Osteoblast (primary cell): Measurements from ENCODE around the gene NAV2. TPM values are rescaled to one million over a fixed set of nuclear protein-coding genes. Genes with fewer than 3 reads are reported as not detected.

Experiments
- DNase-seq: peaks from one replicate; pipeline ENCODE4 v3.0.0; 2011; ENCODE audit warnings: low spot score, mixed read lengths; ENCODE audit not compliant: insufficient read length; ENCODE audit errors: missing footprints
- H2AFZ ChIP-seq: 2 replicates; pipeline ENCODE4 v1.6.0; 2011; ENCODE audit warnings: mild to moderate bottlenecking, low read length
- H3K27ac ChIP-seq: 2 replicates; pipeline ENCODE4 v1.5.1; 2011; ENCODE audit warnings: mild to moderate bottlenecking, low read depth, low read length, moderate library complexity
- H3K27me3 ChIP-seq: 2 replicates; pipeline ENCODE4 v1.6.0; 2012; ENCODE audit warnings: mild to moderate bottlenecking, control low read depth, inconsistent platforms, low read length, moderate library complexity; ENCODE audit not compliant: insufficient read depth
- H3K36me3 ChIP-seq: 2 replicates; pipeline ENCODE4 v1.5.1; 2011; ENCODE audit warnings: mild to moderate bottlenecking, low read length, control low read depth, moderate library complexity; ENCODE audit not compliant: insufficient read depth
- H3K4me1 ChIP-seq: 2 replicates; pipeline ENCODE4 v1.5.1; 2011; ENCODE audit warnings: mild to moderate bottlenecking, low read length, control low read depth, moderate library complexity; ENCODE audit not compliant: insufficient read depth
- H3K4me2 ChIP-seq: 2 replicates; pipeline ENCODE4 v1.6.0; 2011; ENCODE audit warnings: mild to moderate bottlenecking, low read length; ENCODE audit not compliant: insufficient read depth
- H3K4me3 ChIP-seq: fragments of 200-600 bp; sonication (generic); 3 replicates; pipeline ENCODE4 v1.5.1; 2012; ENCODE audit warnings: mild to moderate bottlenecking, low read length, inconsistent platforms; ENCODE audit not compliant: insufficient read depth
- H3K79me2 ChIP-seq: 2 replicates; pipeline ENCODE4 v1.6.0; 2012; ENCODE audit warnings: mild to moderate bottlenecking, low read length, control low read depth, inconsistent platforms; ENCODE audit not compliant: insufficient read depth
- H3K9me3 ChIP-seq: 2 replicates; pipeline ENCODE4 v1.5.1; 2011; ENCODE audit warnings: low read depth, low read length, control low read depth
- H4K20me1 ChIP-seq: 2 replicates; pipeline ENCODE4 v1.6.0; 2012; ENCODE audit warnings: mild to moderate bottlenecking, low read length, control low read depth; ENCODE audit not compliant: insufficient read depth
- total RNA-seq: library from RNA; depleted of rRNA; stranded (reverse); fragments of >200 nt; gene quantifications from 2 replicates; pipeline ENCODE4 v1.2.3, GENCODE V29; 2012
- TF ChIP-seq, protein P1 (sequence below): IDR thresholded peaks from 2 replicates; pipeline ENCODE4 v1.5.1; 2011; ENCODE audit warnings: mild to moderate bottlenecking, low read depth, low read length, moderate library complexity; ENCODE audit errors: extremely low read depth

The NAV2 gene
- total RNA-seq, 1 donor = 8.7 TPM

DNA sequence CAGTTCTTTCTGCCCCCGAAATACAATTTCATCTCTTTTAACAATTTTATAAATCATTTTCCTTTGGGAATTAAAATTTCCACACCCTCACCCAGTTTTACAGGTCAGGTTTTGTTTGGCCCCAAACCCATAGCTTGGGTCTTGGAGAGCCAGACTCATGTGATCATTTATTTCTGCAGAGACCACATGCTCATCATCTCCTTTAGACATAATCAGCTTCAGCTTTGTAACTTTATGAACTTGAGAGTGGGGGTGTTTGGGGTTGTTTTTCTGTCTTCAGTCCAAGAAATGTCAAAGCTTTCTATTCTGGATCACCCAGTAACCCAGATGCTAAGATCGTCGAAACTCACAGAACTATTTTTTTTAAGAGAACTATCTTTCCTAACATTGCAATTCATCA lies 376.7 kb downstream of the NAV2 start:
- peaks cover 30% of the 10 kb centered on the region for H3K4me1 ChIP-seq
- H3K36me3 ChIP-seq = peaks cover 33% of the 10 kb centered on the region
- H3K27me3 ChIP-seq = no peaks in the 10 kb centered on the region
- H3K4me3 ChIP-seq = no peak overlapping the region
- H3K4me2 ChIP-seq = no peak overlapping the region
- no peak overlapping the region for H2AFZ ChIP-seq
- no peaks in the 10 kb centered on the region for H3K9me3 ChIP-seq
- TF ChIP-seq, protein P1, sequence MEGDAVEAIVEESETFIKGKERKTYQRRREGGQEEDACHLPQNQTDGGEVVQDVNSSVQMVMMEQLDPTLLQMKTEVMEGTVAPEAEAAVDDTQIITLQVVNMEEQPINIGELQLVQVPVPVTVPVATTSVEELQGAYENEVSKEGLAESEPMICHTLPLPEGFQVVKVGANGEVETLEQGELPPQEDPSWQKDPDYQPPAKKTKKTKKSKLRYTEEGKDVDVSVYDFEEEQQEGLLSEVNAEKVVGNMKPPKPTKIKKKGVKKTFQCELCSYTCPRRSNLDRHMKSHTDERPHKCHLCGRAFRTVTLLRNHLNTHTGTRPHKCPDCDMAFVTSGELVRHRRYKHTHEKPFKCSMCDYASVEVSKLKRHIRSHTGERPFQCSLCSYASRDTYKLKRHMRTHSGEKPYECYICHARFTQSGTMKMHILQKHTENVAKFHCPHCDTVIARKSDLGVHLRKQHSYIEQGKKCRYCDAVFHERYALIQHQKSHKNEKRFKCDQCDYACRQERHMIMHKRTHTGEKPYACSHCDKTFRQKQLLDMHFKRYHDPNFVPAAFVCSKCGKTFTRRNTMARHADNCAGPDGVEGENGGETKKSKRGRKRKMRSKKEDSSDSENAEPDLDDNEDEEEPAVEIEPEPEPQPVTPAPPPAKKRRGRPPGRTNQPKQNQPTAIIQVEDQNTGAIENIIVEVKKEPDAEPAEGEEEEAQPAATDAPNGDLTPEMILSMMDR = no peak
- no peaks in the 10 kb centered on the region for H3K79me2 ChIP-seq
- no peaks in the 10 kb centered on the region for H4K20me1 ChIP-seq
- no peak for DNase-seq
- no peak overlapping the region for H3K27ac ChIP-seq

GRCh38 chr11:20089796-20090653 lies 377.4 kb downstream of the NAV2 start:
- Histone ChIP-seq H3K4me1 (peaks cover 30% of the 10 kb centered on the region), H3K9me3 (no peaks in the 10 kb centered on the region), H3K4me2 (no peak overlapping the region), H3K36me3 (peaks cover 38% of the 10 kb centered on the region), H4K20me1 (no peaks in the 10 kb centered on the region), H2AFZ (no peak overlapping the region), H3K27me3 (no peaks in the 10 kb centered on the region), H3K27ac (no peak overlapping the region), H3K4me3 (no peak overlapping the region), H3K79me2 (no peaks in the 10 kb centered on the region)
- TF ChIP-seq, protein P1 = no peak
- no peak for DNase-seq

- Histone ChIP-seq H3K4me3 (no peak overlapping the region), H3K79me2 (no peaks in the 10 kb centered on the region), H3K36me3 (peaks cover 41% of the 10 kb centered on the region), H3K27me3 (no peaks in the 10 kb centered on the region), H4K20me1 (no peaks in the 10 kb centered on the region), H2AFZ (no peak overlapping the region), H3K27ac (no peak overlapping the region), H3K4me1 (peaks cover 30% of the 10 kb centered on the region), H3K4me2 (no peak overlapping the region), H3K9me3 (no peaks in the 10 kb centered on the region)
- TF ChIP-seq, protein P1 = no peak
- no peak for DNase-seq
Measured at GRCh38 chr11:20090654-20091374, 378.2 kb downstream of the NAV2 start.

GRCh38 chr11:20093775-20094174 lies 381.1 kb downstream of the NAV2 start:
- H3K79me2 ChIP-seq = no peaks in the 10 kb centered on the region
- peak overlapping the region; percentile 25 for H3K27ac ChIP-seq
- no peak overlapping the region for H3K4me3 ChIP-seq
- no peaks in the 10 kb centered on the region for H3K9me3 ChIP-seq
- no peak overlapping the region for H3K4me2 ChIP-seq
- no peaks in the 10 kb centered on the region for H3K27me3 ChIP-seq
- TF ChIP-seq, protein P1 = peak; percentile 12
- no peaks in the 10 kb centered on the region for H4K20me1 ChIP-seq
- no peak overlapping the region for H2AFZ ChIP-seq
- no peak for DNase-seq
- H3K4me1 ChIP-seq = peaks cover 43% of the 10 kb centered on the region
- peaks cover 45% of the 10 kb centered on the region for H3K36me3 ChIP-seq
